HG03108 (cell line): ENCODE measurements around the gene GNL2.
"Not testable (repeated sequence)": the region's sequence is repeated elsewhere in the genome, so short reads cannot be mapped to it uniquely, and the experiment has no call there.

Source experiments
- ATAC-seq: cut with Tn5 transposase; IDR thresholded peaks from one replicate; pipeline ENCODE4 v1.9.1; 2021; ENCODE audit warnings: moderate library complexity; ENCODE audit not compliant: unreplicated experiment

GNL2 gene

GRCh38 chr1:37609002-37609401, 13.3 kb upstream of the GNL2 start:
- ATAC-seq: no peak

- ATAC-seq: no peak
These were observed 10.9 kb upstream of the GNL2 start for GRCh38 chr1:37606481-37607263.

GRCh38 chr1:37605806-37606474, 10.2 kb upstream of the GNL2 start:
- ATAC-seq: no peak

- no peak for ATAC-seq
These were observed 9.4 kb upstream of the GNL2 start for GRCh38 chr1:37605061-37605650.

- ATAC-seq: no peak
These were observed 7.3 kb upstream of the GNL2 start for GRCh38 chr1:37602750-37603694.

GRCh38 chr1:37601441-37601840, 5.7 kb upstream of the GNL2 start:
- ATAC-seq: no peak

GRCh38 chr1:37599940-37600339, 4.2 kb upstream of the GNL2 start:
- ATAC-seq: no peak

- no peak for ATAC-seq
These were observed 488 bp upstream of the GNL2 start for GRCh38 chr1:37596182-37596667.

- no peak for ATAC-seq
These were observed 2.0 kb downstream of the GNL2 start for GRCh38 chr1:37593726-37594125.

GRCh38 chr1:37588939-37589338, 6.8 kb downstream of the GNL2 start:
- ATAC-seq: no peak

GRCh38 chr1:37584544-37584943, 11.2 kb downstream of the GNL2 start:
- not testable (repeated sequence) for ATAC-seq

GRCh38 chr1:37575692-37576091, 20.0 kb downstream of the GNL2 start:
- ATAC-seq: no peak

- ATAC-seq: no peak
These were observed 20.8 kb downstream of the GNL2 start for GRCh38 chr1:37574834-37575480.

- ATAC-seq: no peak
These were observed 25.0 kb downstream of the GNL2 start for GRCh38 chr1:37570528-37571334.

GRCh38 chr1:37567023-37567422, 28.7 kb downstream of the GNL2 start:
- no peak for ATAC-seq

- no peak for ATAC-seq
These were observed 30.8 kb downstream of the GNL2 start for GRCh38 chr1:37564892-37565291.

- ATAC-seq: no peak
These were observed 32.8 kb downstream of the GNL2 start for GRCh38 chr1:37562984-37563383.

GRCh38 chr1:37561133-37562132, 34.3 kb downstream of the GNL2 start:
- no peak for ATAC-seq
